ENCODE results near the gene SULF2. TPM values are rescaled to one million over a fixed set of nuclear protein-coding genes. Genes with fewer than 3 reads are reported as not detected.
A peak's percentile ranks its signal among the peaks of the same experiment; 100 is the strongest.

SULF2 gene
- total RNA-seq, 2 donors from 2014 or later = 4.2 to 6.5 TPM

DNA sequence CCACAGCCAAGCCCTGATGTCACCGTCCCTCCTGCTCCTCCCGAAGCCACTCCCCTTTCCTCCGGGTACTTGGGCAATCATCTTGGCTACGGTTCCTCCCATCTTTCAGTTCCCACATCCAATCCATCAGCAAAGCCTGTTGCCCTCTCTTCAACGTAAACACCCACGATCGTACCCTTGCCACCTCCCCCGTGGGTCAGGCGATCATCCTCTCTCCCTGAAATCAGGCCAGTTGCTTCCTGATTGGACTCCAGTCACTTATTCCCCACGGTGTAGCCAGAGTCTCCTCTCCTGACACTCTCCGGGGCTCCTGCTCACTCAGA lies 44.5 kb downstream of the SULF2 start:
- Mint-ChIP-seq H3K4me1 (peaks cover 2% of the 10 kb centered on the region), H3K27ac (peak overlapping the region; percentile 29), H3K27me3 (peaks cover 26% of the 10 kb centered on the region), H3K36me3 (ENCODE audit: low read depth) (no peaks in the 10 kb centered on the region), H3K4me3 (no peak overlapping the region)
- H3K9me3 ChIP-seq (ENCODE audit: control insufficient read depth, low read length, poor library complexity, severe bottlenecking) = no peaks in the 10 kb centered on the region
- ATAC-seq (peak; percentile 41), DNase-seq (no peak)

DNA sequence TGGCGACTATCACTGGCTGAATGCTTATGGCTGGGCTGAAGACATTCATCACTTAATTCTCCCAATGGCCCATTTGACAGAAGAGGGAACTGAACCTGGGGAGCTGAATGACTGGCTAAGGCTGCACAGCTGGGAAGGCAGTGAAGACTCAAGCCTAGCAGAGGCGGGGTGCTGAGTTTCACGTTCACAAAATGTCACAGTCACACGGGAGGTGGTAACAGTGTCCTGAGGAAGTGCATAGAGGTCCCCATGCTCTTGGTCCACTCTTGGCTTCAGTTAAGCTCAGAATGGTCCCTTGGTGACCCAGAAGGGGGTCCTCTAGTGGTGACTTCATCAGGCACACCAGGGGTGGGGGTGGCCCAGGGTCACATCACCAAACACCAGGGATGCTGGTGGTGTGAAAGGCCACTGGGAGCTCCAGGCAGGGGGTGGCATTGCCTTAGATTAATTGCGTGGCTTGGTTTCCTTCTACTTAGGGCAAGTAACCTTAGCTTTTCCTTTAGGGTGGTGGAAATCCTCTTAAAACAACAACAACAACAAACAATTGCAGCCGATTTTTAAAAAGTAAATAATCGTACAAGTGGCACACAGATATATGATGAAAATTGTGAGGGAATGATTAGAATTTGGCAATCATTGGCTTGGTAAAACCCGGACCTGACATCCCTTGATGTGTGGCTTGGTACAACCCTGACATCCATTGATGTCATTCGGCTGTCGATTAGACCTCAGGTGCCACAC lies 45.0 kb downstream of the SULF2 start:
- H3K27me3 Mint-ChIP-seq = peaks cover 26% of the 10 kb centered on the region
- DNase-seq = no peak
- H3K4me1 Mint-ChIP-seq = peaks cover 2% of the 10 kb centered on the region
- H3K36me3 Mint-ChIP-seq (ENCODE audit: low read depth) = no peaks in the 10 kb centered on the region
- no peak overlapping the region for H3K4me3 Mint-ChIP-seq
- peak; percentile 10 for ATAC-seq
- H3K9me3 ChIP-seq (ENCODE audit: control insufficient read depth, low read length, poor library complexity, severe bottlenecking) = no peaks in the 10 kb centered on the region
- H3K27ac Mint-ChIP-seq = no peak overlapping the region

DNA sequence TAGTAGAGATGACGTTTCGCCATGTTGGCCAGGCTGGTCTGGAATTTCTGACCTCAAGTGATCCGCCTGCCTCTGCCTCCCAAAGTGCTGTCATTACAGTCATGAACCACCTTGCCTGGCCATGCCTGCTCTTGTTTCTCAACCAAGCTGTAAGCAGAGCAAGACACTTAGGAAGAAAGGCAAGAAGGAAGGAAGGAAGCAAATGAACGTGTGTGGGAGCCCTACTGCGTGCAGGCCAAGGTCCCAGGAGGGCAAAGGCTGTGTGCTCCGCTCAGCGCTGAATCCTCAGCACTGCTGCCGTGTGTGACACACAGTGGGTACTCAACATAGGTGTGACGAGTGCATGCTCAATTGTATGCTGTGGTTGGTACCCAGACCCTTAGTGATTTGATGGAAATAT lies 47.4 kb downstream of the SULF2 start:
- H3K4me1 Mint-ChIP-seq = peaks cover 2% of the 10 kb centered on the region
- H3K27ac Mint-ChIP-seq = no peak overlapping the region
- no peaks in the 10 kb centered on the region for H3K36me3 Mint-ChIP-seq (ENCODE audit: low read depth)
- H3K4me3 Mint-ChIP-seq = no peak overlapping the region
- DNase-seq (no peak), ATAC-seq (no peak)
- H3K27me3 Mint-ChIP-seq = peaks cover 26% of the 10 kb centered on the region
- no peaks in the 10 kb centered on the region for H3K9me3 ChIP-seq (ENCODE audit: control insufficient read depth, low read length, poor library complexity, severe bottlenecking)

DNA sequence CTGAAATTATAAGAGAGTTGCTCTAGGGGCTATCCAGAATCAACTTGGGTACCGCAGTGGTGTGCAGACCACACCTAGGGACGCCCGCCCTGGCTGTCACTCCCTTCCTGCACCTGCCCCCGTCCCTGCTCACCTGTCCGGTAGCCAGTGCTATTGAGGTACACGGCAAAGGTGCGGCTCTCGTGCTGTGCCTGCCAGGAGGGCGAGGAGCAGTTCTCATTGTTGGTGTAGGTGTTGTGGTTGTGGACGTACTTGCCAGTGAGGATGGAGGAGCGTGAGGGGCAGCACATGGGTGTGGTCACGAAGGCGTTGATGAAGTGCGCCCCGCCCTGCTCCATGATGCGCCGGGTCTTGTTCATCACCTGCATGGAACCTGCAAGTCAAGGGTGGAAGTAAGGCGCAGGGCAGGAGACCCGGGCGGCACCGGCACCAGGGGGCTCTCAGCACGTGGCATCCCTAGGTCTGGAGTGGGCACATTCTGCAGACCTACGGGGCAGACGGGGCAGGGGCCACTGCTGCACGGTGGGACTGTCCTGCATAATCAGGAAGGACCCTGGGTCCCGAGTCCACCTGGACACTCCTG lies 48.6 kb downstream of the SULF2 start:
- DNase-seq (no peak), ATAC-seq (no peak)
- Mint-ChIP-seq H3K4me3 (no peak overlapping the region), H3K27ac (no peak overlapping the region), H3K4me1 (peaks cover 2% of the 10 kb centered on the region), H3K36me3 (ENCODE audit: low read depth) (no peaks in the 10 kb centered on the region), H3K27me3 (peaks cover 22% of the 10 kb centered on the region)
- H3K9me3 ChIP-seq (ENCODE audit: control insufficient read depth, low read length, poor library complexity, severe bottlenecking) = no peaks in the 10 kb centered on the region

DNA sequence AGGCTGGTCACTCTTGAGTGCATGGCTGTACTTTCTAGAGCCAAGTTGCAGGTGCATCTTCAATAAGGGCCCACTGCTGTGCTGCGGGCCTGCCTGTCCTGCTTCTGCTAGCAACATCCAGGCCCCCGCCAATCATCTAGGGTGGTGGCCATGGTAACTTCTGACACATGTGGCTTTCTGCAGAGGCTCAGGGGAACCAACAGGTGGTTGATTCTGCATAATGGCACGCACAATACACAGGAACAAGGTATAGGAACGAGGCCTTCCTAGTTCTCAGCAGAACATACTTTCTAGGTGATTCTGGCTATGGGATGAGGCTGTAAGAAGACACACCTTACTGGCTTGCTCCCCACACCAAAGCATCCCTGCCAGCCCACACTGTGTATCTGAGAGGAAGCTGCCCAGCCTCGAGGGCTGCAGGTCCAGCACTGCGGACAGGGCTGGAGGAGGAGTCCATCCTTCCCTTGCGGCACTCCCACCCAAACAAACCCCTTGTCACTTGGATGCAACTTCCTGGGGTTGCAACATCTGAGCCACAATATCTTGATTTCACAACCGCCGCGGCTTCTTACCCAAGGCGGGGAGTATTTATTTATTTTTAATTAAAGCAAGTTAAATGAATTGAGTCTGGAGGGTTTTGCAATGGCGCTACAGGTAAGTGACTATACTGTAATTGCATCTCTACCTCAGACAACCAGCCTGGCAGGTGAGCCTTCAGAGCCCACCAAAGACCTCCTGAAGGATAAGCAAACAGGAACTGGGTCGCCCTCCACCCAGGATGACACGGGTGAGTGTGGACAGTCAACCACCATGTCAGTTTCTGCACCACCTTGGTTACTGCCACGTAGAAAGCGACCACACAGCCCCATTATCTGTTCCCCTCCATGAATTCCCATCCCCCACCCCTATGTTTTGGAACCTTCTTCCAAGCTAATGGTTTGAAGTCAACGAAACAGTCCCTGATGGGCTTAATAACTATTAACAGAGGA lies 49.6 kb downstream of the SULF2 start:
- no peaks in the 10 kb centered on the region for H3K9me3 ChIP-seq (ENCODE audit: control insufficient read depth, low read length, poor library complexity, severe bottlenecking)
- peaks cover 13% of the 10 kb centered on the region for H3K27me3 Mint-ChIP-seq
- no peak for ATAC-seq
- peaks cover 2% of the 10 kb centered on the region for H3K4me1 Mint-ChIP-seq
- H3K36me3 Mint-ChIP-seq (ENCODE audit: low read depth) = no peaks in the 10 kb centered on the region
- no peak for DNase-seq
- no peak overlapping the region for H3K27ac Mint-ChIP-seq
- no peak overlapping the region for H3K4me3 Mint-ChIP-seq

DNA sequence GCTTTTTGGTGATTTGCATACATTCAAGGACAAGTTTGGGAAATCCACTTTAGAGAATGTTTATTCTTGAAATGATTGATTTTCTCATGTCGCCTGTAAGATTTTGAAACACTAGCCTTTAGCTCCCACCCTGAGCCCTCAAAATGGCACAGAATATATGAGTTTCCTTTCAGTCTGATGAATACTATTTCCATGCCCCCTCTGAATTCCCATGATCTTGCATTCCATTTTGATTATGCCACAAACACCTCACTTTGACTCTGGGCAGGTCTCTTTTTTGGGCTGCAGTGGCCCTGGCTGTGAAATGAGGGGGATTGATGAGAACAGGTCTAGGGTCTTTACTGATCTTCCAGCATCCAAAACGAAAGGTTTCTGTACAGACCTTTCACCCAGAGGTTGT lies 50.4 kb downstream of the SULF2 start:
- Mint-ChIP-seq H3K27me3 (peaks cover 12% of the 10 kb centered on the region), H3K27ac (no peak overlapping the region), H3K4me1 (peaks cover 2% of the 10 kb centered on the region), H3K4me3 (no peak overlapping the region), H3K36me3 (ENCODE audit: low read depth) (no peaks in the 10 kb centered on the region)
- ATAC-seq (no peak), DNase-seq (no peak)
- no peaks in the 10 kb centered on the region for H3K9me3 ChIP-seq (ENCODE audit: control insufficient read depth, low read length, poor library complexity, severe bottlenecking)

DNA sequence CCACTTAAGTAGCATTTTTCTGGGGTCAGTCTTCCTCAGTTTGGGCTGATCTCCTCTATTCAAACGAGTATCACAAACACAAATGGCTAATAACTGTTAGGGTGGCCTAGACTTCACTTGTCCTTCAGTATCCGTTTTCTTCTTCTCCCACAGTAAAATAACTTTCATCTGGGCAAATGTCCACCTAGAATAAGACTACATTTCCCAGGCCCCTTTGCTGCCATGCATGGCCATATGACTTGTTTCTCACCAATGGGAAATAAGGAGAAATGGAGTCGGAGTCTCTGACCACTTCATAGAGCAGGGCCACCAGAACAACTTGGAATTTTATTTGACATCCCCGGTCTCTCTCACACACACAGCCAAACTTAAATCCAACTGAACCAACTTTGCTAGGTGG lies 51.4 kb downstream of the SULF2 start:
- Mint-ChIP-seq H3K27ac (no peak overlapping the region), H3K36me3 (ENCODE audit: low read depth) (peaks cover 2% of the 10 kb centered on the region), H3K4me3 (no peak overlapping the region), H3K4me1 (peaks cover 9% of the 10 kb centered on the region), H3K27me3 (peaks cover 6% of the 10 kb centered on the region)
- no peak for DNase-seq
- ATAC-seq = no peak
- no peaks in the 10 kb centered on the region for H3K9me3 ChIP-seq (ENCODE audit: control insufficient read depth, low read length, poor library complexity, severe bottlenecking)

DNA sequence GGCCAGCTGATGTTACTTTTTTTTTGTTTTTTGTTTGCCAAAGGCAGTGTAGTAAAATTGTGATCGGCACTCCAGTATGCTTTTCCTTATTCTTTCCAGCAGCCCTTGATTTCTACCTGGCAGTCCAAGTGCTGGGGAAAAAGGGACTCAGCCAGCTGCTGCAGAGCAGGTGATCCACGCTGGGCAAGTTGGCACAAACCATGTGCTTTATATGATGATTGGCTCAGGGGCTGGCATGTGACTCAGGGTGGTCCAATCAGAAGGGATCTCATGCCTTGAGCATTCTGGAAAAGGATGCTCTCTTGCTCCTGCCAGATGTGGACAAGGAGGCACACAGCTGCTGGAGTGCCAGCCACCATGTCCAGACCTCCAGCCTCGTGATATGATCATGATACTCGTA lies 54.5 kb downstream of the SULF2 start:
- no peak for ATAC-seq
- DNase-seq = no peak
- Mint-ChIP-seq H3K27ac (no peak overlapping the region), H3K4me3 (no peak overlapping the region), H3K36me3 (ENCODE audit: low read depth) (peaks cover 2% of the 10 kb centered on the region), H3K27me3 (no peaks in the 10 kb centered on the region), H3K4me1 (peaks cover 27% of the 10 kb centered on the region)
- no peaks in the 10 kb centered on the region for H3K9me3 ChIP-seq (ENCODE audit: control insufficient read depth, low read length, poor library complexity, severe bottlenecking)

DNA sequence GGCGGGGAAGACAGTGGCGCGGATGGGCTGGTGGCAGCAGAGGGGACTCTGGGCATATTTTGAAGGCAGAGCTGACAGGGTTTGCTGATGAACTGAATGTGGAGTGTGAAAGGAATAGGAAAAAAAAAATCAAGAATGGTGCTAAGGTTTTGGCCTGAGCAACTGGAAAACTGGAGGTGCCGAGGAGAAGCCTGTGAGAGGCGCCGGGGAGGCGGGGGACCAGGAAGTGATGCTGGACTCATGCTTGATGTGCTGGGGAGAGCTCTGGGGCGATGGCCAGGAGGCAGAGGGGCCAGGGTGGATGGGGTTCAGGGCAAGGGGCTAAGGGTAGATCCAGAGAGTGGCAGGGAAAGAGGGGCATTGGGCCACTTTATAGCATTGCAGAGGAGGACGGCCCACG lies 55.8 kb downstream of the SULF2 start:
- DNase-seq (no peak), ATAC-seq (no peak)
- Mint-ChIP-seq H3K4me3 (no peak overlapping the region), H3K27ac (peak overlapping the region; percentile 98), H3K27me3 (no peaks in the 10 kb centered on the region), H3K36me3 (ENCODE audit: low read depth) (peaks cover 2% of the 10 kb centered on the region), H3K4me1 (peaks cover 33% of the 10 kb centered on the region)
- H3K9me3 ChIP-seq (ENCODE audit: control insufficient read depth, low read length, poor library complexity, severe bottlenecking) = no peaks in the 10 kb centered on the region

DNA sequence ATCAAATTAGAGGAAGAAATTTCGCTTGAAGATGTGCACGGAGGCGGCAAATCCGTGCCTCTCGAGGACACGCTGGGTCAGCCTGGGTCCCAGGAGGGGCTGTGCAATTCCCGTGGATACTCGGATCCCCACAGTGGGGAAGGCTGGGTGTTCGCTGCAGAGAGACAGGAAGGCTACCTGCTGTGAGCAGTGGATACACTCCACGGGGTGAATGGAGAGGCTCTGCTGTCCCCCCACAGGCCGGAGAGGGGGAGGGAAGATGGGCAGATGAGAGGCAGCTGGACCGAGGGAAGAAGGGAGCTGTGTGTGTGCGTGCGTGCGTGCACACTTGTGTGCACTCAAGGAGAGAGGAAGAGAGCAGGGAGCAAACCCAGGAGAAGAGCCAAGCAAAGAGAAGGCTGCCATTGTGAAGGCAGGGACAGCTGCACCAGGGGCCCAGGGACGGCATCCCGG lies 57.3 kb downstream of the SULF2 start:
- Mint-ChIP-seq H3K27ac (peak overlapping the region; percentile 98), H3K36me3 (ENCODE audit: low read depth) (peaks cover 2% of the 10 kb centered on the region), H3K4me1 (peaks cover 33% of the 10 kb centered on the region), H3K4me3 (peak overlapping the region; percentile 90), H3K27me3 (no peaks in the 10 kb centered on the region)
- H3K9me3 ChIP-seq (ENCODE audit: control insufficient read depth, low read length, poor library complexity, severe bottlenecking) = no peaks in the 10 kb centered on the region
- DNase-seq (no peak), ATAC-seq (no peak)

DNA sequence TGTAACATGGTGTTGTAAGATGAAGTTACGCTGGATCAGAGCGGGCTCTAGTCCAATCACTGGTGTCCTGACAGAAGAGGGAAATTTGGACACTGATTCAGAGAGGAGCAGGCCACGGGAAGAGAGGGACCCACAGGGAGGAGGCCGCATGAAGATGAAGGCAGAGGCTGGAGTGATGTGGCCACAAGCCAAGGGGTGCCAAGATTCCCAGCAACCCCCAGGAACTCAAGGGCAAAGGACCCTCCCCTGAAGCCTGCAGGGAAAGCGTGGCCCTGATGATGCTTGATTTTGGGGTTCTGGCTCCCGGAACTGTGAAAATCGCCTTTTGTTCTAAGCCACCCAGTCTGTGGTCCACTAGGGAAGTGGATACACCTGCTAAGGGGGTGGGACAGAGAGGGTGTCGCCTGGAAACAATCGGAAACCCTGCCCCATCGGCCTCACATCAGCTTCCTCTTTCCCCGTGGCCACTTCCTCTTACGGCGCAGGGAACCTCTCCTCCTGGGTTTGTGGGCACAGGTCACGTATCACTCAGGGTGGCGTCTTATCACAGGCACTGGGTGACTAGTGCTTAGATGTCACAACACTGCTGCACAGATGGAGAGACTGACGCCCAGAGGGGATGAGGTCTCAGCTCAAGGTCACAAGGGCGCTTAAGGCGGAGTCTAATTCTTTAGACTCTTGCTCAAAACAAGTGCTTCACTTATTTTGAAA lies 58.0 kb downstream of the SULF2 start:
- H3K4me1 Mint-ChIP-seq = peaks cover 33% of the 10 kb centered on the region
- H3K36me3 Mint-ChIP-seq (ENCODE audit: low read depth) = peaks cover 2% of the 10 kb centered on the region
- no peaks in the 10 kb centered on the region for H3K9me3 ChIP-seq (ENCODE audit: control insufficient read depth, low read length, poor library complexity, severe bottlenecking)
- DNase-seq = peak; percentile 21 to 42 (median 35)
- peak overlapping the region; percentile 90 for H3K4me3 Mint-ChIP-seq
- peak; percentile 95 for ATAC-seq
- peak overlapping the region; percentile 98 for H3K27ac Mint-ChIP-seq
- no peaks in the 10 kb centered on the region for H3K27me3 Mint-ChIP-seq

DNA sequence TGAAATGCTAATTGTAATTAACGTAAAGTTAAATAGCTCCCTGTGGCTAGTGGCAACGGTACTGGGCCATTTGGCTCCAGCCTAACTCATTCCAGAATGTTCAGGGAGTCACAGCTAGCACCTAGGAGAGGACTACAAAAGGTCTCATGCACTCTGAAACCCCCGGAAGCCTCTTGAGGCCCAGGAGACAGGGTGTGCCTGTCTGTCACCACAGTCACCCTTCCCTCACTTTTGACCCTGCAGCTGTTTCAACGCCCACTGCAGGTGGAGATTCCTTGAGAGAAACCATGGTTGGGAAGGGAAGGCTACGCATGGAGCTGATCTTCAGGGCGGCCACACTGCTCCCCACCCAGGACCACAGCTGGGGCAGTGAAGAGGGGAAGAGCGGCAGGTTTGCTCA lies 58.6 kb downstream of the SULF2 start:
- Mint-ChIP-seq H3K4me3 (no peak overlapping the region), H3K4me1 (peaks cover 33% of the 10 kb centered on the region), H3K27ac (peak overlapping the region; percentile 98), H3K27me3 (no peaks in the 10 kb centered on the region), H3K36me3 (ENCODE audit: low read depth) (peaks cover 2% of the 10 kb centered on the region)
- no peak for DNase-seq
- ATAC-seq = no peak
- H3K9me3 ChIP-seq (ENCODE audit: control insufficient read depth, low read length, poor library complexity, severe bottlenecking) = no peaks in the 10 kb centered on the region
